DOHH2 (cell line): Measurements from ENCODE around the gene NSD2.

Source experiments
- H3F3A ChIP-seq: fragments of 200-600 bp; sonication (generic), shearing (Covaris generic); 2 replicates; pipeline ENCODE4 v1.6.0; 2016; ENCODE audit warnings: antibody characterized with exemption, mild to moderate bottlenecking; ENCODE audit not compliant: control insufficient read depth, insufficient read depth
- H3K27ac ChIP-seq: fragments of 200-600 bp; sonication (generic); 2 replicates; pipeline ENCODE4 v1.5.1; 2014; ENCODE audit warnings: low read depth, mild to moderate bottlenecking, low read length, moderate library complexity
- H3K27me3 ChIP-seq: fragments of 200-600 bp; sonication (generic); 2 replicates; pipeline ENCODE4 v1.6.1; 2014; ENCODE audit warnings: mild to moderate bottlenecking, low read length, mixed read lengths; ENCODE audit not compliant: control insufficient read depth
- H3K36me3 ChIP-seq: fragments of 200-600 bp; sonication (generic); 2 replicates; pipeline ENCODE4 v1.6.1; 2014; ENCODE audit warnings: mild to moderate bottlenecking, low read length, moderate library complexity, mixed read lengths; ENCODE audit not compliant: control insufficient read depth
- H3K4me1 ChIP-seq: fragments of 200-600 bp; sonication (generic); 2 replicates; pipeline ENCODE4 v1.6.1; 2014; ENCODE audit warnings: mild to moderate bottlenecking, low read length, mixed read lengths; ENCODE audit not compliant: control insufficient read depth
- H3K4me2 ChIP-seq: fragments of 200-600 bp; sonication (generic); 2 replicates; pipeline ENCODE4 v1.6.0; 2014; ENCODE audit warnings: mild to moderate bottlenecking, low read length, moderate library complexity
- H3K4me3 ChIP-seq: fragments of 200-600 bp; sonication (generic); 2 replicates; pipeline ENCODE4 v1.5.1; 2014; ENCODE audit warnings: mild to moderate bottlenecking, low read length, mixed read lengths
- H3K79me2 ChIP-seq: fragments of 200-600 bp; sonication (generic); 2 replicates; pipeline ENCODE4 v1.6.1; 2014; ENCODE audit warnings: mild to moderate bottlenecking, low read length, mixed read lengths; ENCODE audit not compliant: control insufficient read depth
- H3K9me2 ChIP-seq: fragments of 200-600 bp; sonication (generic); replicated peaks from 2 replicates; pipeline ENCODE4 v1.6.1; 2014; ENCODE audit warnings: mild to moderate bottlenecking, low read length, mixed read lengths; ENCODE audit not compliant: control insufficient read depth
- H3K9me3 ChIP-seq: fragments of 200-600 bp; sonication (generic); 2 replicates; pipeline ENCODE4 v1.6.1; 2014; ENCODE audit warnings: antibody characterized with exemption, low read length, mixed read lengths; ENCODE audit not compliant: control insufficient read depth, insufficient read depth
- H4K20me1 ChIP-seq: fragments of 200-600 bp; sonication (generic); 2 replicates; pipeline ENCODE4 v1.6.0; 2014; ENCODE audit warnings: low read depth, mild to moderate bottlenecking, antibody characterized with exemption, low read length, moderate library complexity; ENCODE audit not compliant: control insufficient read depth, insufficient read depth
- EZH2phosphoT487 ChIP-seq: fragments of 200-600 bp; sonication (generic); IDR thresholded peaks from 2 replicates; pipeline ENCODE4 v1.6.1; 2017; ENCODE audit warnings: borderline replicate concordance, mild to moderate bottlenecking, antibody characterized with exemption, low read length, moderate library complexity, mixed read lengths
- TF ChIP-seq, protein P1 (sequence below): fragments of 200-600 bp; sonication (generic); IDR thresholded peaks from one replicate; pipeline ENCODE4 v1.5.1; 2014; ENCODE audit warnings: antibody characterized with exemption, mild to moderate bottlenecking, low read depth, low read length; ENCODE audit not compliant: poor library complexity, severe bottlenecking

The NSD2 gene

DNA sequence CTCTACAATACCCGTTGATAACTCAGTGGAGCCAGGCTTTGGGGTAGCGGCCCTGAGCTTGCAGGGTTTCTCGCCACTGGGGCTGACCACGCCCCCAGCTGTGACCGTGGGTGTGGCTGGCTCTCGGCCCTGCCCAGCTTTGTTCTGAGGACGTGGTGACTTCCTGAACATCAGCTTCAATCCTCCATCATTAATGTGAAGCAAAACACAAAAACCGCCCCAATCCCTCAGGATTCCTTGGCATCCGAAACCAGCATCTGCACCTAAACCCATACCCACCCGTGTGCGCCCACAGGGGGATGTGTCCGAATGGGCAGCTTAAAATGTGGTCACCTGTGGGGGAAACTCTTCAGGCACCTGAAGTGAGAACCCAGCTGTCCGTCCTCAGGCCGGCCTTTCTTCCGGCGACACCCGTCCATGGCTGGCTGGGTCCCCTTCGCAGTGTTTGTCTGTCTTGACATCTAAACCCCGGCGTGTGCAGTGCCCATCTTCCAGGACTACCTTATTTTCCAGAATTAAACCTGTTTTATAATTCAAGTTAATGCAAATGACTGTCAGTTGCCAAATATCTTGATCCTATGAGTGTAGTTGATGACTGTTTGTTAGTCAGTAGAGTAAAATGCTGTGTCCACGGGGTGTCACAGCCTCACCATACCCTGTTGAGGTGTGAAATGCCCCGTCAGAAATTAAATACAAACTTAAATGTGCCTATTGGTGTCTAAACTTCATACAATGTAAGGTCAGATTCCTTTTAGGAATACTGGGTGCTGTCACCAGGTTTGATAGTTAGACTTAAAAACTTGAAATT, 110.3 kb downstream of the NSD2 start:
- H3F3A ChIP-seq = peaks cover 30% of the 10 kb centered on the region
- H3K79me2 ChIP-seq = no peaks in the 10 kb centered on the region
- H3K9me2 ChIP-seq = no peaks in the 10 kb centered on the region
- peaks cover 94% of the 10 kb centered on the region for H3K36me3 ChIP-seq
- TF ChIP-seq EZH2phosphoT487 = no peak
- TF ChIP-seq, protein P1, sequence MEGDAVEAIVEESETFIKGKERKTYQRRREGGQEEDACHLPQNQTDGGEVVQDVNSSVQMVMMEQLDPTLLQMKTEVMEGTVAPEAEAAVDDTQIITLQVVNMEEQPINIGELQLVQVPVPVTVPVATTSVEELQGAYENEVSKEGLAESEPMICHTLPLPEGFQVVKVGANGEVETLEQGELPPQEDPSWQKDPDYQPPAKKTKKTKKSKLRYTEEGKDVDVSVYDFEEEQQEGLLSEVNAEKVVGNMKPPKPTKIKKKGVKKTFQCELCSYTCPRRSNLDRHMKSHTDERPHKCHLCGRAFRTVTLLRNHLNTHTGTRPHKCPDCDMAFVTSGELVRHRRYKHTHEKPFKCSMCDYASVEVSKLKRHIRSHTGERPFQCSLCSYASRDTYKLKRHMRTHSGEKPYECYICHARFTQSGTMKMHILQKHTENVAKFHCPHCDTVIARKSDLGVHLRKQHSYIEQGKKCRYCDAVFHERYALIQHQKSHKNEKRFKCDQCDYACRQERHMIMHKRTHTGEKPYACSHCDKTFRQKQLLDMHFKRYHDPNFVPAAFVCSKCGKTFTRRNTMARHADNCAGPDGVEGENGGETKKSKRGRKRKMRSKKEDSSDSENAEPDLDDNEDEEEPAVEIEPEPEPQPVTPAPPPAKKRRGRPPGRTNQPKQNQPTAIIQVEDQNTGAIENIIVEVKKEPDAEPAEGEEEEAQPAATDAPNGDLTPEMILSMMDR = no peak
- H4K20me1 ChIP-seq = no peaks in the 10 kb centered on the region
- no peaks in the 10 kb centered on the region for H3K27me3 ChIP-seq
- no peak overlapping the region for H3K4me2 ChIP-seq
- no peaks in the 10 kb centered on the region for H3K4me1 ChIP-seq
- H3K4me3 ChIP-seq = no peak overlapping the region
- no peaks in the 10 kb centered on the region for H3K9me3 ChIP-seq
- no peak overlapping the region for H3K27ac ChIP-seq

DNA sequence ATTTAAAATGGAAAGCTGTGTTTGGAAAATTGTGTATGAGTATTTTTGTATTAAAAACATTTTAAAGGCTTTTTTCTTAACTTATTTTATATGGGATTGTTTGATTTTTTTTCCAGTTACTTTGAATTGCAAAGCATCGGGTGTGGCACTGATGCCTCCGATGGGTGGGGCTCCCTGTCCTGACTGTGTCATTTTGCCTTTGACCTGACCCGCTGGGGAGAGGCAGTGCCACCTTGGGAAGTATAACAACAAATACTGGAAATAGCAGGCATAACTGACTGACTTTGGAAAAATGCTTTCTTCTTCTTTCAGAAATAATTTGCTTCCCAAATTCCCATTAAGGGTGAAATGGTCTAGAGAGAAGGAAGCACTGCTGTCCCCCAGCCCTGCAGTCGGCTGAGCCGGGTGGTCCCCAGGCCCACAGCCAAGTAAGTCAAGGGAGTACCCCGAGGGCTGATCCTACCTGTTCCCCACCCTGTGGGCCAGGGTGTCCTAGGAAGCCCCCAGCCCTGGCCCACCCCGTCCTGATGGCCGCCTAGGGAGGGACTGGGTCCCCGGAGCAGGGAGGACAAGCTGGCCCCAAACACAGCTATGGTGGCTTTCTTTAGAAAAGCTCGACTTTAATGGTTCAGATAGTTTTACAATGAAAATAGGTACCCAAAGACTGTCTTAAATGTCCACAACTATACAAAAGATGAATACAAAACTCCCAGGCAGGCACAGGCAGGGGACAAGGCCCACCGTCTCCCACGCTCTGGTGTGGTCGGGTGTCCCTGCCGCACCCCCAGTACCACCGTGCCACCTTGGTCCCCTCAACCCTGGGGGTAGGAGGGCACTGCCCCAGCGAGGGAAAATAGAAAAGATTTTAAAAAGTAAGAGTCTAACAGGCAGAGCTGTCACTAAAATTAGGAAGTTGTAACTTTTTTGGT, 111.2 kb downstream of the NSD2 start:
- Histone ChIP-seq H3K4me1 (no peaks in the 10 kb centered on the region), H3K36me3 (peaks cover 90% of the 10 kb centered on the region), H4K20me1 (no peaks in the 10 kb centered on the region), H3K27ac (no peak overlapping the region), H3K4me2 (no peak overlapping the region), H3K9me2 (no peaks in the 10 kb centered on the region), H3K4me3 (no peak overlapping the region), H3F3A (peaks cover 30% of the 10 kb centered on the region), H3K79me2 (no peaks in the 10 kb centered on the region), H3K9me3 (no peaks in the 10 kb centered on the region), H3K27me3 (no peaks in the 10 kb centered on the region)
- TF ChIP-seq EZH2phosphoT487 = no peak
- TF ChIP-seq, protein P1 = no peak

DNA sequence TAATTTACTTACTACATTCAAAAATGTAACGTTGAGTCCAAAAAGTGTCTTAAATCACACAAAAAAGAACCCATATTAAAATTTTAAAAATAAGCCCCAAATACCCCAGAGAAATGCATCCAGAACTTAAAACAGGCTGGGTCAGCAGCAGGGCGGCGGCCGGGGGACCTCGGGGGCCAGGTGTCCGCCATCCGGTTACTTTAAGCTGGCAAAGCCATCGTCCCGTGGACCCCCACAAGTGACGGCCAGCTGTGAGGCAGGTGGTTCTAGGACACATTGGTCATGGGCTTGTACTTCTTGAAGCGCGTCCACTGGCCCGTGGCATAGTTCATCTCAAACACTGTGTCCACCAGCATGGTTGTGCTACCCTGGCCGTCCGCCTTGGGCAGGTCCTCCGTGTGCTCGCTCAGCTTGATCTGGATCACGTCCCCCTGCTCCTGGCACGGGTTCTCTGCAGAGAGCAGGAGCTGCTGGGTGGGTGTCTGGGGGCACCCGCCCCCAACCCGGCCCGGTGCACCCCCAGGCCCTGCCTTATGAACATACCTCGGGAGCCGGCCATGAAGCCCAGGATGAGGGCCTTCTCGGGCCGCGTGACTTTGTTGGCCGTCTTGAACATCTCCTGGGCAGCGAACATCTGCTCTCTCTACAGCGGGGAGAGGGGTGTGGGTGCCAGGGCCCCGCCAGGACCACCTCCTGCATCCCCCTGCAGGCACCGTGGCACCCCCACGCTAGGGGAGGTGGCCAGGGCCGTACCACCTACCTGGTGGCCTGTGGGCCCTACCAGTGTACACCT, 112.1 kb downstream of the NSD2 start:
- H3K9me3 ChIP-seq = no peaks in the 10 kb centered on the region
- no peaks in the 10 kb centered on the region for H3K27me3 ChIP-seq
- no peaks in the 10 kb centered on the region for H3K4me1 ChIP-seq
- no peak overlapping the region for H3K4me3 ChIP-seq
- no peak overlapping the region for H3K27ac ChIP-seq
- no peaks in the 10 kb centered on the region for H4K20me1 ChIP-seq
- H3K9me2 ChIP-seq = no peaks in the 10 kb centered on the region
- peaks cover 30% of the 10 kb centered on the region for H3F3A ChIP-seq
- peaks cover 92% of the 10 kb centered on the region for H3K36me3 ChIP-seq
- H3K4me2 ChIP-seq = no peak overlapping the region
- no peak for TF ChIP-seq EZH2phosphoT487
- TF ChIP-seq, protein P1 = no peak
- no peaks in the 10 kb centered on the region for H3K79me2 ChIP-seq
